SKM-1 (cell line): ENCODE data around the gene SPATA21.

Experiments
- DNase-seq: peaks from one replicate; lab custom pipeline; 2025; ENCODE audit not compliant: unreplicated experiment; lab: John Stamatoyannopoulos, UW

Gene SPATA21

DNA sequence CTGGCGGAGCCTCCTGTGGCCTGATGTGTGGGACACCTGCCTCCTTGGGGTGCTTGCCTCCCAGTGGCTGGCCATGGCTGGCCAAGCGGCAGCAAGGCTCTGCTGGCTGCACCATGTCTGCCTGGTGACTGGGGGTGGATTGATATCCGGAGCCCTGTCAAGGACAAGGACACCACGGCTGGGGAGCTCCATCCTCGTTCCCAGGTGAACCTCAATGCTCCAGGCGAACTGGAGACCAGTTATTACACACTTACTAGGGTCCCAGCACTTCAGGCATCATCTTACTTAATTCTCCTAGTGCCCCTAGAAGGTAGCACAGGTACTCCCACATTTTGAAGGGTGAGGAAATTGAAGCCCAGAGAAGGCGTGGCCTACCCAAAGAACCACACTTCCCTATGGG, 15.2 kb downstream of the SPATA21 start:
- DNase-seq = no peak

DNA sequence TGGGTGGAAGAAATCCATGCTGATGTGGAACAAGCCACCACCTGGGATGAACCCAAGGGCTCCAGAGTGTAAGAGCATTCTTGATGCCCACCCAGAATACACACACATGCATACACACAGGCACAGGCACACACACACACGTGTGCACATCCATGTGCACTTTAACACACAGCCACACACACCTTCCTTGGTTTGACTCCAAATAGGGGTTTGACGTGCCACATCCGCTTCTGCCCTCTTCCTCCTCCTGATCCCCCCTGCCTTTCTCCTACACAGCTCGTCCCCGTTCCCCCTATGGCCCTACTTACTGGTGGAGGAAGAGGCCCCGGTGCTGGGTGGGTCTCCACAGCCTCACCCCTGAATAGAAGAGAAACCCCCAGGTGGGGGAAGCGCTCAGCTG, 16.0 kb downstream of the SPATA21 start:
- DNase-seq = no peak

DNA sequence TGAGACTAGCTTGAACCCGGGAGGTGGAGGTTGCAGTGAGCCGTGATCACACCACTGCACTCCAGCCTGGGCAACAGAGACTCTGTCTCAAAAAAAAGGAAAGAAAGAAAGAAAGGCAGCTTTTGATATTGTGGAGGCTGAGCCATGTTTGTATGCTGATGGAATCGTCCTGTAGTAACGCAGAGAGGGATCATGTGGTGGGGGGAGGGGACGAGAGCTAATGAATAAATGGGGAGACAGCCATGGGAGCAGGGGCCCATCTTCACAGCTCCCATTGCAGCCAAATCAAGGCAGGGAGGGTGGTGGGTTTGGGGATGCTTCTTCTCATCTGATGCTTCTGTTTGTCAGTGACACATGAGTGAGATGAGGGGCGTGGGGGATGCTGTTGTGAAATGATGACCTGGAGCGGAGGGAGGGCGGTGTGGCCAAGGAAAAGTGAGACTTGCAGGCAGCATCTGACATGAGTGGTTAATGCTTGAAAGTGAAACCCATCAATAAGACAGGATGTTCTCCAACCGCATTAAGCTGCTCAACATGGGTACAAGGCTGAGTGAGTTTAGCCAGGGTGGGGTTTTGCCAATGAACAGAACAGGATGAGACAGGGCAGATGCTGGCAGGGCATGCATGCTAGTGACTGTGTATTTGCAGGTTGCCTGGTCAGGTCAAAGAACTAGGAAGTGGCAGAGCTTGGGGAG, 16.7 kb downstream of the SPATA21 start:
- DNase-seq = no peak

DNA sequence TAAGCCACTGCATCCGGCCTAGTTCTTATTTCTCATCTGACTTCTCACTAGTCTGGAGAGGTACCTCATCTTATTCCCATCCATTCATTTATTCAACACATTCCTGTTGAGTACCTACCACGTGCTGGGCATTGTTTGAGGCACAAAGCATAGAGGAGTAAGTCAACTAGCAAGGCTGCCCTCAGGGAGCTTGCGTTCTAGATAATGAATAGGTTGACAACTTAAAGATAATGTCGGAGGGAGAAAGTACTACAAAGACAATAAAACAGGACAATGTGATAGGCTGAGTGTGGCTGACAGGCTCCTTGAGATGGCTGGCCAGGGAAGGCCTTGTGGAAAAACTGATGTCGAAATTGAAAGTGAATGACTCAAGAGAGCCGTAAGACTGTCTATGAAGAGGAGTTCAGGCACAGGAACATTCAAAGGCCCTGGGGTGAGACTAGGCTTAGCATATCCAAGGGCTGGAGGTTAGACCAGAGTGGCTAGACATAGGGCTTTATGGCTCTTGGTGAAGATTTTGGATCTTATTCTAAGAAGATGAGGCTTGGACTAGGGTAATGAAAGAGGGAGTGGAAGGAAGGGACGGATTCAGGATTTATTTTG, 18.3 kb downstream of the SPATA21 start:
- DNase-seq = no peak

DNA sequence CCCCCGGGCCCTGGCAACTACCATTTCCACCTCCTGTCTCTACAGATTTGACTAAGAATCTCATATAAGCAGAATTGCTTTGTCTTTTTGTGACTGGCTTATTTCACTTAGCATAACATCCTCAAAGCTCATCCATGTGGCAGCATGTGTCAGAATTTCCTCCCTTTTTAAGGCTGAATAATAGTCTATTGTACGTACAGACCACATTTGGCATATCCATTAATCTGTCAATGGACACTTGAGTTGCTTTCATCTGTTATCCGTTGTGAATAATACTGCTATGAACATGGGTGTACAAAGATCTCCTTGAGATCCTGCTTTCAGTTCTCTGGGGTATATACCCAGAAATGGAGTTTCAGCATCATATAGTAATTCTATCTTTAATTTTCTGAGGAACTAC, 24.0 kb downstream of the SPATA21 start:
- DNase-seq = no peak

DNA sequence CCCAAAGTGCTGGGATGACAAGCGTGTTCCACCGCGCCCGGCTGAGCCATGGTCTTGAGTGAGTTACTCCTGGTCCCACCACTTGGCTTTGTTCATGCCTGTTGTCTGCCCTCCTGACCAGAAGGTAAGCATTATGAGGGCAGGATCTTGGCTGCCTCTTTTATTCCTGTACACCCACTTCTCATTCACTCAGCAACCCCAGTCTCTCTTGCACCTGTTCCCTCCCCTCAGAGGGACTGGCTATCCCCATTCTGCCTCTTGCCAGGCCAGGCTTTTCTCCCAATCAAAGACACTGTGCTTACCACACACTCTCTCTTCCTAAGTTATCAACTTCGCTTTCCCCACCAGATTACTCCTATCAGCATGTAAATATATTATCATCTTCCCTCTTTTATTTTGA, 26.4 kb downstream of the SPATA21 start:
- no peak for DNase-seq

DNA sequence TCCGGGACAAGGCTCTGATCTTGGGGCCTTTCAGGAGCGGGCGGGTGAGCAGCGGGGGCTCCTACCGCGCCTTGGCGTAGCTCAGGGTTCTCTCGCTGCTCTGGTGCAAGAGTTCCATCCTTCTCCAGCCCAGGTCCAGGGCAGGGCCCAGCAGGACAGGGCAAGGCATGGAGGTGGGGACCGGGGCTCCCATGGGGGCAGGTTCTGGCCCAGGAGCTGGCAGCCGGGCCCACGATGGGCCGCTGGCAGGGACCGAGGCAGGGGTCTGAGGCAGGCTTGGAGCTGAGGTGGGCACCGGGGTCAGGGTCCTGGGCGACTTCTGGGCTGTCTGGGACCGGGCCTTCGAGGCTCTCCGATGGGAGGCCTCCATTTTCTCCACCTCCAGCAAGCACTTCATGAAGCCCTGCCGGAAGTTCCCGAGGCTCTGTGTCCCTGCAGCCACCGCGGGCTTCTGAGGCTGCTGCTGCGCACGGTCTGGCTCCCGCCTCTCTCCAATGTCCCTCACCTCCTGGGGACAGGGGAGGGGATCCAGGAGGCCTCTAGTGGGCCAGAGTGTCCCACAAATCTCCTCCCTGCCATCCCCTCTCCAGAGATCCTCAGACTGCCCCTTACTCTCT, 27.6 kb downstream of the SPATA21 start:
- DNase-seq = no peak

DNA sequence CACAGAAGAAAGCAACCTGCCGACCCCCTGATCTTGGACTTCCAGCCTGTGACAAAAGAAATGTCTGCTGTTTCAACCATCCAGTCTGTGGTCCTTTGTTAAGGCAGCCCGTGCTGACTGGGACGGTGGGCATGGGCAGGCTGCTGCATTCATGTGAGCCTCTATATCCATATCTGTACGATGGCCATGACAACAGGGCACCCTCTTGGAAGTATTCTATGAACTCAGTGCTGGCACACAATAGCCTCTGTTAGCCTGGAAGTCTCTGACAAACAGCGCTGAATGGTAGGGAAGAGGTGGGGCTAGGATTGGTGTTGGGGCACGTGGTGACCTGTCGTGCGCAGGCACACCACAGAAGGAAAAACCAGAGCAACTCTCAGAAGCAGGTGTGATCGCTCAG, 30.4 kb downstream of the SPATA21 start:
- no peak for DNase-seq

DNA sequence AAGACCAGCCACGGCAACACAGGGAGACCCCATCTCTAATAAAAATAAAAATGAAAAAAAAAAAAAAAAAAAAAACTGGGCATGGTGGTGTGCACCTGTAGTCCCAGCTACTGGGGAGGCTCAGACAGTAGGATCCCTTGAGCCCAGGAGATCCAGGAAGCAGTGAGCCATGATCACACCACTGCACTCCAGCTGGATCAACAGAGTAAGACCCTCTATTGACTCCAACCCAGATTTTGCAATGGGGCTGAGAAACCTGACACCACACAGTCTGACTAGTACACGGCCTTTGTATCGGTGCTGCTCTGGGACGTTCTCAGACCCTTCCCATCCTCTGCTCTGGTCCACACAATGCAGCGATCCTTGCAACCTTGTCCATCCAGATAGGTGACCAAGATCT, 31.8 kb downstream of the SPATA21 start:
- DNase-seq = no peak

DNA sequence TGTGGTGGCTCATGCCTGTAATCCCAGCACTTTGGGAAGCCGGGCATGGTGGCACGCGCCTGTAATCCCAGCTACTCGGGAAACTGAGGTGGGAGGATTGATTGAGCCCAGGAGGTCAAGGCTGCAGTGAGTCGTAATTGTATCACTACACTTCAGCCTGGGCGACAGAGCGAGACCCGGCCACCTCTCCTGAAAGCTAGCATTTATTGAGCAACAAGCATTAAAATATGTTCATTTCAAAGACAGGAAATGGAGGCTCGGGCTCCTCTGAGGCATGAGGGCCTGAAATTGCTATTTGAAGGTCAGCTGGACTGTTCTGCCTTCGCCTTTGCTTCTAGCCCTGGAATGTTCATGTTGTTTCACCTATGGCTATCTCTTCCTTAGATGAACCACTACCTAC, 34.5 kb downstream of the SPATA21 start:
- DNase-seq = no peak

DNA sequence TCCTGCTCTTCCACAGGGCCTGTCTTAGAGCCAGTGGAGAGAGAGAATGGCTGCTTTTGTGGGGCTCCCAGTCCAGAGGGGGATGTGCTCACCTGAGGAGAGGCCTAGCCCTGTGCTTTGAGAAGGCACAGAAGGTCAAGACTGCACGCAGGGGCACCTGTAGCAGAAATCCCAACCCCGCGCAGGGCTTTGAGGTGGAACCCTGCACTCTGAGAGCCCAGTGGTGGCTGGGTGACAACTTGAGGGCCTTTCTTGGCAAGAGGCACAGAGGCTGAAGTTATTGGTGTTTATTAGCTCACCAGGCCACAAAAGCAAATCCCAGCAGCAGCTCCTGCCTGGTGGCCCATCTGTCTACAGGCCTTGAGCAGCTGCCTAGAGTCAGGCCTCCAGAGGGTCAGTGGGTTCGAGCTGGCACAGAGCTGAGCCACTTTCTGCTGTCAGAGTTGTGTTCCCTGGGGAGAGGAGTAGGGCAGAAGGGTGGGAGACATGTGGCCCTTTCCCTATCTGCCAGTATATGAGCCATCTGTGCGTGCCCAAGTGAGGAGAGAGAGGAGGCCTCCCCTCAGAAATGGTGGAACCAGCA, 38.8 kb downstream of the SPATA21 start:
- no peak for DNase-seq

DNA sequence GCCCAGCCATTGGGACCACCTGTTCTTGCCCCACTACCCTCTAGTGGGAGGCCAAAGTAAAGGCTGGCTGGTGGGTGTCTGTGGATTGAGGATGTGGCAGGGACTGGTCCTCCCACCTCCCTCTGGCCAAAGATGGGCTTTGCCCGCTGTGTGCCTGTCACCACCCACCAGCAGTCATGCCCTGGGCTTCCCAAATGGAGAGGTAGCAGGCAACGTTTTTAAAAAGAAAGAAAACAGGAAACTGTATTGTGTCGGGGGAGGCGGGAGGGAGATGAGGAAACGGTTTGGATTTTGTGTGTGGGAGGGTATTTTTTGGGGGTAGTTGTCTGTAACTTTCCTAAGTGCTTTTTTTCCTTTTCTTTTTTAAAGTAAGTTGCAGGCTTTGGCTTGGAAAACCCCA, 40.1 kb downstream of the SPATA21 start:
- DNase-seq = no peak

DNA sequence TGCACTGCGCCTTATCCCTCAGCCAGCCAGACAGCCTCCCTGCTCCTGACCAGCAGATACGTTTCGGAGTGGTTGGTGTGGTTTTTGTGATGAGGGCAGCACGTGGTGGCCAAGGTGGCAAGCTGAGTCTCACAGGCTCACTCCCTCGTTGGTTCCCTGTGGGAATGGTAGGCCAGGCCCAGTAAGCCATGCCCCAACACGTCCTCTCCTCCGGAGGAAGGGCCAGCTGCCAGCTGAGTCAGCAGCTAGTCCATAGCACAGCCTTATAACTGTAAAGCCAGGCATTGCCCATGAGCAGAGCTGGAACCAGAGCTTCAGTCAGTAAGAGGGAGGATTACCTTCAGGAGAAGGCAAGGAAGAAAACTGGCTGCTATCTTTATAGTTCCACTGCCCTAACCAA, 40.6 kb downstream of the SPATA21 start:
- no peak for DNase-seq

DNA sequence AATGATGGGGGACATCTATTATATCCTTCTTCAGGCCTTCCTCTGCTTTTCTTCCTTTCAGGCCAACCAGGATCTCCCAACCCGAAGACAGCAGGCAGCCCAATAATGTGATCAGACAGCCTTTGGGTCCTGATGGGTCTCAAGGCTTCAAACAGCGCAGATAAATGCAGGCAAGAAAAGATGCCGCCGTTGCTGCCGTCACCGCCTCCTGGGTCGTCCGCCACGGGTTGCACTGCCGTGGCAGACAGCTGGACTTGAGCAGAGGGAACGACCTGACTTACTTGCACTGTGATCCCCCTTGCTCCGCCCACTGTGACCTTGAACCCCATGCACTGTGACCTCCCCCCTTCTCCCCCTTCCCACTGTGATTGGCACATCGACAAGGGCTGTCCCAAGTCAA, 42.2 kb downstream of the SPATA21 start:
- DNase-seq = no peak

DNA sequence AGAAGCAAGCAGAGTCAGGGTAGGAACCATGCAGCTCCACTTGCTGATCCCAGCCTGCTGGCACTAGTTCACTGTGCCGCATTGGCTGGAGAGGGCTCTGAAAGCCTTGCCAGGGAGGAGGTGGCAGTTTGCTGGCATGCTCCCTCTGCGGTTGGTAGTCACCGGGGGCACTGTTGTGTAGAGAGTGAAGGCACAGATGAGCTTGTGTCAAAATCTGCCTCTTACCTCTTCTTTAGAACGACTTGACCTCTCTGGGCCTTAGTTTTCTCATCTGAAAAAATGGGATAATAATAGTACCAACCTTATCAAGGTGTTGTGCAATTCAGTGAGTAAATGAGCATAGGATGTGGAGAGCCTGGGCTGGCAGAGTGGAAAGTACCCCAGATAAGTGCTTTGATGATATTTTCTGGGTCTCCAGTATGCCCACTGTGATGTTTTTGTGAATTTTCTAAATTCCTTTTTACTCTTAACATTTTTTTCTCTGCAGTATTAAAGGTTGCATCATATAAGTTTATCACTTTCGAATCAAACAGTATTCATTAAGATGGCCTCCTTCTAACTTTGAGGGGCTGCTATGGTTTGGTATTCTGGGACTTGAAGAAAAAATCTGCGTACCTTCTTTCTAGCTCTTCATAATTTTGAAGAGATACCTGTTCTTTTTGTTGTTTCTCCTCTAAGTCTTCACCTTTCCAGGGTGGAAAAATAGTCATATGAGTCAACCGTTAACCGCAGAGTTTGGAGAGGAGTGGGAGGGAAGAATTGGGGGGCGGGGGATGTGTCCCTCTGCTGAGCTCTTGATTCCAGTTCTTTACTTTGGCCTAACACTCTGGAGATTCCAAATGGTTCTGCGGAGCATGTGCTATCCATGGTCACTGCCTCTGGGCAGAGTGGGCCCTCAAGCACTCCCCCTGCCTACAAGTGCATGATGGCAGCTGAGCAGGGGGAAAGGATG, 43.4 kb downstream of the SPATA21 start:
- no peak for DNase-seq

DNA sequence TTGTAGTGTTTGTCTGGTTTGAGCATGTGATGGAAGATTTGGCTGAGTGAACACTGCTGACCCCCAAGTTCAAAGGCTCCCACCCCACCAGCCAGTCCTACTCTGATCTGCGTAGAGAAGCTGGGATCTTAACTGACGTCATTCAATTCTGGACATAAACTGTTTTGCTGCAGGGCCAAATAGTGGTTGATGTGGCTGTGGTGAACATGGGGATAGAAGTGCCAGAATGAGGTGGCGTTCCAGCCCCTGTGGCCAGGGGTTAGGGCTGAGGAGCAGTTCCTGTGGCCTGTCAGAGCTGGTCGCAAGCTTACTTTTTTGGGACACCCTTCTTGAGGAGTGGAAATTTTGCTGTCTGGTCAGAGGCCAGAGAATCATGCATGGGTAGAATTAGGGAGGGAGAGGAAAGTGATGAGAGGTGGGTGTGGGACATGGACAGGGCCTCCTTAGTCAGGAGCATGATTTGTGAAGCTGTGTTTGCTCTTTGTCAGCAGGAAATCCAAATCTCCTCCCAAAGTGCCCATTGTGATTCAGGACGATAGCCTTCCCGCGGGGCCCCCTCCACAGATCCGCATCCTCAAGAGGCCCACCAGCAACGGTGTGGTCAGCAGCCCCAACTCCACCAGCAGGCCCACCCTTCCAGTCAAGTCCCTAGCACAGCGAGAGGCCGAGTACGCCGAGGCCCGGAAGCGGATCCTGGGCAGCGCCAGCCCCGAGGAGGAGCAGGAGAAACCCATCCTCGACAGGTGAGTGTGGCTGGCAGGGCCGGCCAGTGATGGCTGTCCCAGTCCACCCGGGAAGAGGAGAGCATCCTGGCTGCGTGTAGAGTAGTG, 44.3 kb downstream of the SPATA21 start:
- DNase-seq = no peak

DNA sequence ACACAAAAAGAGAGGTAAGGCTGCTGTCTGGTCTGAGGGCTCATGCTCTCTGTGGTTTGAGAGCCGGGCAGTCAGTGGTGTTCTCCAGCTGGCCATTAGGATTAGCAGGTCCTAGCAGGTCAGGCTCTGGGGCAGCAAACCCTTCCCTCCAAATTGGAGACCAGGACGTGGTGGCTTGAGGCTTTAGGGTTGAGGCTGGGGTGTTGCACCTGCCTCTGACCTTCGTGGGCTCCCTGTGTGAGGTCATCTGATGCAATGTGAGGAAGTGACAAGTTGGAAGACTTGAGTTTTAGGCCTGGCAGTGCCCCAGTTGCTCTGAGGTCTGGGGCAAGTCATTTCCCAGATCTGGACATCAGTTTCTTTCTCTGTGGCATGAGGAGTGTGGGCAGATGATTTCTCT, 45.8 kb downstream of the SPATA21 start:
- no peak for DNase-seq

DNA sequence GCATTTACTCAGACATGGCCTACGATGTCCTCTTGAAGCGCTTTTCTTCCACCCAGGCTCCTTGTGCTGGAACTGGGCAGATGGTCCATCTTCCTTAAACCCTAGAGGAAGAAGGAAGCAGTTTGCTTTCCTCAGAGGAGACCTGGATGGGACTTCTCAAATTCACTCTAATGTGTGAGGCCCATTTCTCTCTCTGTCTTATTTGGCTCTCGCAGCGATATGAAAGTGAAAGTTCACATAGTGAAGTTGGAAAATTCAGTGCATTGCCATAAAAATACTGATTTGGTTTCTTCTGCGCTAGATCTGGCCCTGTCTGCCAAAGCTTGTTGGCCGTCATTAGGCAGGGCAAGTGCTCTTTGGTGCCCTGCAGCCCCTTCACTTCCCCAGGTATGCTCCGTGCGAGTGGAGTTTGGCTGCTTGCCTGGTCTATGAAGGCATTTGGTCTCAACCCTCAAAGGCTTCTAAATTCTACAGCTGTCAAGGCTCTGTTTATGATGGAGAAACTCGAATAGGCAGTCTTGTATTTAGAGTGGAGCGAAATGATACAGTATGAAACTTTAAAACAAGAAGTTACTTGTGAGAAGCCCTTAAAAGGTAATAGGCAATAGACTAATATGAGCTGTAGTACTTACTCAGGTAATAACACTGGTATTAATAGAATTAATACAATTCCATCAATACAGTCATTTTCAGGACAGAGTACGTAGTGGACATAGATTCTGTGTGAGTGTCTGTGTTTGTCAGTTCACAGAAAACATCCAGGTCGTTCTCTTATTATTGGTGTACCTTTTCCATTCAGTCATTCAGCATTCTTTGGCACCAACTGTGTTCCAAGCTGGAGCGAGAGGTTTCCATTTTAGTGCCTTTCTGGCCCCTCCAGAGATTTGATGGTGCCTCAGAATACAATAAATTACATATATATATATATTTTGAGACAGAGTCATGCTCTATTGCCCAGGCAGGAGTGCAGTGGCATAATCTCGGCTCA, 49.7 kb downstream of the SPATA21 start:
- no peak for DNase-seq

DNA sequence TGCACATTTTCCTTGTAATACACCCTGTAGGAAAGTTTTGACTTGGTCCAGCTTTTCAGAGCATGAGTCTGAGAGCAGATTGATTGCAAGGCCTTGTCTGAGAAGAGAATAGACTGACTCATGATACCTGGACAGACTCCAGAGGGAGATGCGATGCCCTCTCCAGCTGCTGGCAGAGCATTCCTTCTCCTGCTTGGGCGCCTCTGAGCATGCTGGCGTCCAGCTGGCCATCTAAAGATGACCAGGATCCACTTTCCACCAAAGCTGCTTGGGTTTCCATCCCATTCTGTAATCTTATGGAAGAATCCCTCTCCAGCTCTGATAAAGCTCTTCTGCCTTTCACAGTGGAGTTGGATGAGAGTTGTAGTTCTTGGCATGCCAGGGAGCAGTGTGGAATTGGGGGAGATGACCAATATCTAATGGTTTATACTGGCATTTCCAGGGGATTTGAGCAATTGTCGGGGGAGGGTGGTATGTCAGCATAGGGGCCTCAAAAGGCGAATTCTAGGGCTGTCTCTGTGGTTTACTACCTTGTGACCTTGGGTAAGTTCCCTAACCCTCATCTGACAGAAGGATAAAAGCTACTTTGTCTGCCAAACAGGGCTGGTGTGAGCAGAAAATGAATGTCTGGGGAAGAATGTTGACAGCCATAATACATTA, 50.6 kb downstream of the SPATA21 start:
- DNase-seq = no peak
